IMR-90 (cell line): ENCODE results near the gene OR6J1. TPM values are rescaled to one million over a fixed set of nuclear protein-coding genes. Genes with fewer than 3 reads are reported as not detected.

ENCODE experiments used
- ATAC-seq: fragments of 200-7000 bp; cut with Tn5 transposase; 2 replicates; pipeline ENCODE4 v1.9.1; 2020; ENCODE audit warnings: low read depth, mild to moderate bottlenecking, moderate library complexity
- BruUV-seq: library from RNA; stranded (reverse); fragments of 400-500 nt; replicated peaks from 2 replicates; lab custom pipeline; 2021; lab: Mats Ljungman, UMichigan
- CTCF ChIA-PET: fragments of 300-600 bp; formaldehyde crosslinking; extraction: SDS; loops from one replicate; lab custom pipeline; 2021; ENCODE audit warnings: antibody characterized with exemption; lab: Yijun Ruan, JAX
- POLR2A ChIA-PET: fragments of 300-600 bp; sonication (Branson Sonifier 250); formaldehyde crosslinking; loops from one replicate; lab custom pipeline; 2022; ENCODE audit warnings: antibody characterized with exemption; ENCODE audit not compliant: unreplicated experiment; lab: Charles Lee
- DNase-seq: peaks from one replicate; pipeline ENCODE4 v3.0.0; 2013
- H2AFZ ChIP-seq: replicated peaks from 2 replicates; pipeline ENCODE3; 2013; ENCODE audit warnings: low read length, mild to moderate bottlenecking; ENCODE audit not compliant: poor library complexity
- H2AK5ac ChIP-seq: 2 replicates; pipeline ENCODE4 v1.6.1; 2013; ENCODE audit warnings: low read depth, low read length, inconsistent platforms
- H2AK9ac ChIP-seq: replicated peaks from 2 replicates; pipeline ENCODE3; 2013; ENCODE audit warnings: mild to moderate bottlenecking, low read depth, low read length, moderate library complexity; ENCODE audit not compliant: poor library complexity
- H2BK120ac ChIP-seq: 2 replicates; pipeline ENCODE4 v1.6.1; 2013; ENCODE audit warnings: low read depth, low read length, inconsistent platforms
- H2BK15ac ChIP-seq: 3 replicates; pipeline ENCODE4 v1.6.1; 2013; ENCODE audit warnings: low read depth, low read length, inconsistent platforms
- H2BK20ac ChIP-seq: 2 replicates; pipeline ENCODE4 v1.6.1; 2013; ENCODE audit warnings: low read depth, mild to moderate bottlenecking, inconsistent platforms, low read length, moderate library complexity
- H2BK5ac ChIP-seq: 2 replicates; pipeline ENCODE4 v1.6.1; 2013; ENCODE audit warnings: mild to moderate bottlenecking, low read depth, low read length, inconsistent platforms; ENCODE audit not compliant: poor library complexity, severe bottlenecking
- H3K14ac ChIP-seq: replicated peaks from 2 replicates; pipeline ENCODE4 v1.6.1; 2013; ENCODE audit warnings: low read depth, low read length, inconsistent platforms
- H3K18ac ChIP-seq: 2 replicates; pipeline ENCODE4 v1.6.1; 2013; ENCODE audit warnings: low read depth, low read length, control low read depth
- H3K23ac ChIP-seq: 2 replicates; pipeline ENCODE4 v1.6.1; 2013; ENCODE audit warnings: low read depth, low read length, inconsistent platforms
- H3K27ac ChIP-seq: 2 replicates; pipeline ENCODE4 v1.5.1; 2013; ENCODE audit warnings: mild to moderate bottlenecking, control low read depth, low read length; ENCODE audit not compliant: insufficient read depth
- H3K27me3 ChIP-seq: 2 replicates; pipeline ENCODE4 v1.6.1; 2013; ENCODE audit warnings: low read length; ENCODE audit not compliant: control insufficient read depth, insufficient read depth
- H3K36me3 ChIP-seq: 2 replicates; pipeline ENCODE4 v1.6.1; 2013; ENCODE audit warnings: low read length, mixed read lengths; ENCODE audit not compliant: control insufficient read depth, insufficient read depth
- H3K4ac ChIP-seq: 2 replicates; pipeline ENCODE4 v1.6.1; 2013; ENCODE audit warnings: low read depth, low read length, inconsistent platforms
- H3K4me1 ChIP-seq: 2 replicates; pipeline ENCODE4 v1.6.1; 2013; ENCODE audit warnings: low read length, mixed read lengths; ENCODE audit not compliant: control insufficient read depth, insufficient read depth
- H3K4me2 ChIP-seq: 2 replicates; pipeline ENCODE4 v1.6.1; 2013; ENCODE audit warnings: low read depth, mild to moderate bottlenecking, control low read depth, low read length, moderate library complexity
- H3K4me3 ChIP-seq: 2 replicates; pipeline ENCODE4 v1.5.1; 2013; ENCODE audit warnings: low read depth, mild to moderate bottlenecking, control low read depth, low read length, moderate library complexity; ENCODE audit not compliant: insufficient read depth
- H3K56ac ChIP-seq: 2 replicates; pipeline ENCODE4 v1.6.1; 2013; ENCODE audit warnings: low read length, inconsistent platforms; ENCODE audit not compliant: insufficient read depth; ENCODE audit errors: extremely low read depth
- H3K79me1 ChIP-seq, 2 experiments: 2 replicates each; pipeline ENCODE4 v1.6.1; 2013; ENCODE audit warnings: low read length in 2 of 2, inconsistent platforms in 1 of 2, low read depth in 1 of 2
- H3K9ac ChIP-seq: 2 replicates; pipeline ENCODE4 v1.6.1; 2013; ENCODE audit warnings: low read depth, low read length, control low read depth
- H3K9me1 ChIP-seq: 2 replicates; pipeline ENCODE4 v1.6.1; 2013; ENCODE audit warnings: low read length, inconsistent platforms; ENCODE audit not compliant: insufficient read depth
- H3K9me3 ChIP-seq: 2 replicates; pipeline ENCODE4 v1.6.1; 2013; ENCODE audit warnings: low read length; ENCODE audit not compliant: control insufficient read depth, insufficient read depth
- H4K20me1 ChIP-seq: 2 replicates; pipeline ENCODE4 v1.6.1; 2013; ENCODE audit warnings: low read length, inconsistent platforms; ENCODE audit not compliant: insufficient read depth
- H4K5ac ChIP-seq: 2 replicates; pipeline ENCODE4 v1.6.1; 2013; ENCODE audit warnings: mild to moderate bottlenecking, low read depth, low read length, control low read depth
- H4K8ac ChIP-seq, 2 experiments: 2 replicates each; pipeline ENCODE4 v1.6.1; 2013; ENCODE audit warnings: low read depth in 2 of 2, low read length in 2 of 2, control low read depth in 1 of 2, inconsistent platforms in 1 of 2
- H4K91ac ChIP-seq: 2 replicates; pipeline ENCODE4 v1.6.1; 2013; ENCODE audit warnings: low read depth, low read length, inconsistent platforms; ENCODE audit not compliant: insufficient read depth
- BHLHE40 ChIP-seq: fragments of 150-350 bp; IDR thresholded peaks from 2 replicates; pipeline ENCODE4 v1.6.1; 2016; ENCODE audit warnings: mild to moderate bottlenecking, low read depth, low read length
- CEBPB ChIP-seq: IDR thresholded peaks from 2 replicates; pipeline ENCODE4 v1.6.1; 2012; ENCODE audit warnings: low read depth, low read length, improper control_type of control experiment
- CTCF ChIP-seq: conservative IDR thresholded peaks from 2 replicates; pipeline ENCODE4 v1.5.1; 2012; ENCODE audit warnings: mild to moderate bottlenecking, low read depth, low read length, improper control_type of control experiment
- ELK1 ChIP-seq: fragments of 150-350 bp; IDR thresholded peaks from 2 replicates; pipeline ENCODE4 v1.6.1; 2016; ENCODE audit warnings: low read depth, mild to moderate bottlenecking, low read length, moderate library complexity, borderline replicate concordance
- FOS ChIP-seq: fragments of 150-350 bp; IDR thresholded peaks from 2 replicates; pipeline ENCODE4 v1.6.1; 2016; ENCODE audit warnings: low read depth, low read length
- MAFK ChIP-seq: IDR thresholded peaks from 2 replicates; pipeline ENCODE4 v1.6.1; 2012; ENCODE audit warnings: low read depth, low read length, improper control_type of control experiment
- MXI1 ChIP-seq: IDR thresholded peaks from 2 replicates; pipeline ENCODE4 v1.6.1; 2012; ENCODE audit warnings: low read depth, mild to moderate bottlenecking, low read length, moderate library complexity, borderline replicate concordance
- NFE2L2 ChIP-seq: fragments of 150-350 bp; IDR thresholded peaks from 2 replicates; pipeline ENCODE4 v1.6.1; 2016; ENCODE audit warnings: low read depth, mild to moderate bottlenecking, low read length
- POLR2A ChIP-seq: IDR thresholded peaks from 2 replicates; pipeline ENCODE4 v1.6.1; 2012; ENCODE audit warnings: mild to moderate bottlenecking, low read depth, low read length
- RAD21 ChIP-seq: IDR thresholded peaks from 2 replicates; pipeline ENCODE4 v1.6.1; 2012; ENCODE audit warnings: low read length, improper control_type of control experiment
- RCOR1 ChIP-seq: IDR thresholded peaks from 2 replicates; pipeline ENCODE4 v1.6.1; 2012; ENCODE audit warnings: mild to moderate bottlenecking, low read length, improper control_type of control experiment; ENCODE audit not compliant: insufficient replicate concordance
- RFX5 ChIP-seq: IDR thresholded peaks from 2 replicates; pipeline ENCODE4 v1.8.0; 2012; ENCODE audit warnings: low read depth, mild to moderate bottlenecking, low read length, moderate library complexity
- USF2 ChIP-seq: fragments of 150-350 bp; IDR thresholded peaks from 2 replicates; pipeline ENCODE4 v1.6.1; 2017; ENCODE audit warnings: mild to moderate bottlenecking, antibody characterized with exemption, low read length, low read depth
- WGBS, 2 experiments: methylation state at CpG; one replicate each; pipeline versions ENCODE4 v1.1.5 to v1.1.7; 2013; ENCODE audit warnings: missing lambda C conversion rate in 2 of 2; ENCODE audit not compliant: insufficient read length in 1 of 2; ENCODE audit errors: extremely low coverage in 2 of 2; 5-methylcytosine and 5-hydroxymethylcytosine counted together
- dilution Hi-C: fragments of 300-500 bp; cut with HindIII; formaldehyde crosslinking; loops from one replicate; pipeline ENCODE4 v1.14.3; 2018; ENCODE audit warnings: low sequenced_read_pairs; ENCODE audit not compliant: unreplicated experiment
- in situ Hi-C: fragments of 300-500 bp; cut with MboI; formaldehyde crosslinking; loops from 3 replicates; pipeline ENCODE4 v1.14.3; 2019; ENCODE audit warnings: low sequenced_read_pairs, inconsistent platforms, mixed read lengths
- intact Hi-C: fragments of 100-400 bp; cut with micrococcal nuclease; formaldehyde crosslinking; loops from 2 replicates; pipeline ENCODE4 v1.10.0; 2022
- polyA plus RNA-seq, 3 experiments: library from polyadenylated mRNA; depleted of rRNA; stranded (reverse); fragments of >200 nt; gene quantifications; 2 replicates each; pipeline ENCODE4 v1.2.3, GENCODE V29; 2012; ENCODE audit warnings: low replicate concordance in 1 of 3
- total RNA-seq: library from RNA; depleted of rRNA; stranded (reverse); fragments of >200 nt; gene quantifications from 2 replicates; pipeline ENCODE4 v1.2.3, GENCODE V29; 2012

Gene OR6J1
- total and polyA plus RNA-seq, 2 of the 4 experiments (the other 2 are of a cell fraction), result not detected

GRCh38 chr14:22627506-22628263 lies 16.5 kb downstream of the OR6J1 start:
- Histone ChIP-seq H2BK5ac (no peak overlapping the region), H2BK120ac (no peak overlapping the region), H4K8ac (no peak overlapping the region), H2BK15ac (no peak overlapping the region), H2AK5ac (no peak overlapping the region), H3K27ac (no peak overlapping the region), H2AK9ac (no peak overlapping the region), H3K79me1 (no peaks in the 10 kb centered on the region), H3K4me2 (no peak overlapping the region), H3K23ac (no peak overlapping the region), H3K9me1 (no peaks in the 10 kb centered on the region), H3K4me3 (no peak overlapping the region), H2AFZ (no peak overlapping the region), H4K91ac (no peak overlapping the region), H4K5ac (no peak overlapping the region), H3K14ac (no peak overlapping the region; the same call in 1 of the 2 replicates), H3K27me3 (no peaks in the 10 kb centered on the region; the same call in 1 of the 2 replicates), H3K4me1 (peaks cover 4% of the 10 kb centered on the region; the same call in 1 of the 2 replicates), H3K4ac (no peak overlapping the region), H3K56ac (no peak overlapping the region), H3K9ac (no peak overlapping the region), H2BK20ac (no peak overlapping the region), H4K20me1 (no peaks in the 10 kb centered on the region), H3K36me3 (no peaks in the 10 kb centered on the region), H3K9me3 (no peaks in the 10 kb centered on the region), H3K18ac (no peak overlapping the region)
- intact Hi-C loops, result no loop called here
- dilution Hi-C loops, result no loop called here
- ChIA-PET POLR2A (no interaction called here), CTCF (no interaction called here)
- no TSS peak for BruUV-seq
- DNase-seq (no peak), ATAC-seq (no peak)
- WGBS, 2 experiments, result no CpG with 5 or more reads among the region's 7 CpGs
- in situ Hi-C loops, result no loop called here
- TF ChIP-seq ELK1 (no peak), FOS (no peak), USF2 (no peak), MXI1 (no peak), CTCF (no peak), CEBPB (no peak), NFE2L2 (no peak), RFX5 (no peak), RCOR1 (no peak), POLR2A (no peak), RAD21 (no peak), MAFK (no peak), BHLHE40 (no peak)
